MM.1S (cell line): ENCODE results near the gene IFT27.

ENCODE experiments used
- CTCF ChIP-seq: fragments of 300-600 bp; sonication (generic); IDR thresholded peaks from 2 replicates; pipeline ENCODE4 v1.5.1; 2016; ENCODE audit warnings: antibody characterized with exemption, low read length, mixed read lengths
- EZH2phosphoT487 ChIP-seq: fragments of 300-600 bp; sonication (generic); IDR thresholded peaks from 2 replicates; pipeline ENCODE4 v1.6.1; 2018; ENCODE audit warnings: antibody characterized with exemption, low read length

GRCh38 chr22:36769541-36770512 lies 6.1 kb downstream of the IFT27 start:
- no peak for TF ChIP-seq CTCF
- no peak for TF ChIP-seq EZH2phosphoT487
